Measurements from ENCODE around the gene TBL1XR1. TPM values are rescaled to one million over a fixed set of nuclear protein-coding genes. Genes with fewer than 3 reads are reported as not detected.
"Not testable (repeated sequence)": the region's sequence is repeated elsewhere in the genome, so short reads cannot be mapped to it uniquely, and the experiment has no call there.

Gene TBL1XR1
- total RNA-seq, 1 donor from 2014 or later = 102 TPM

DNA sequence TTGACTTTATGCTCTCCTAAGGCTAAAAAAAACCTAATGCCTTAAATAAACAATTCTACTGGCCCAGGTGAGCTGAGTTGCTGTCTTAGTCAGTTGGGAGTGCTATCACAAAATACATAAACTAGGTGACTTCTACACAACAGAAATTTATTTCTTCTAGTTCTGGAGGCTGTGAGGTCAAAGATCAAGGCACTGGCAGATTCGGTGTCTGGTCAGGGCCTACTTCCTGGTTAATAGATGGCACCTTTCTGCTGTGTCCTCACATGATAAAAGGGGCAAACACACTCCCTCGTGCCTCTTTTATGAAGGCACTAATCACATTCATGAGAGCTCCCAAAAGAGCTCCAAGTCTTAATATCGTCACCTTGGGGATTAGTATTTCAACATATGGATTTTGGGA, 11.5 kb upstream of the TBL1XR1 start:
- H3K27ac ChIP-seq (replicated peaks) = no peak overlapping the region
- TF ChIP-seq, protein P1, sequence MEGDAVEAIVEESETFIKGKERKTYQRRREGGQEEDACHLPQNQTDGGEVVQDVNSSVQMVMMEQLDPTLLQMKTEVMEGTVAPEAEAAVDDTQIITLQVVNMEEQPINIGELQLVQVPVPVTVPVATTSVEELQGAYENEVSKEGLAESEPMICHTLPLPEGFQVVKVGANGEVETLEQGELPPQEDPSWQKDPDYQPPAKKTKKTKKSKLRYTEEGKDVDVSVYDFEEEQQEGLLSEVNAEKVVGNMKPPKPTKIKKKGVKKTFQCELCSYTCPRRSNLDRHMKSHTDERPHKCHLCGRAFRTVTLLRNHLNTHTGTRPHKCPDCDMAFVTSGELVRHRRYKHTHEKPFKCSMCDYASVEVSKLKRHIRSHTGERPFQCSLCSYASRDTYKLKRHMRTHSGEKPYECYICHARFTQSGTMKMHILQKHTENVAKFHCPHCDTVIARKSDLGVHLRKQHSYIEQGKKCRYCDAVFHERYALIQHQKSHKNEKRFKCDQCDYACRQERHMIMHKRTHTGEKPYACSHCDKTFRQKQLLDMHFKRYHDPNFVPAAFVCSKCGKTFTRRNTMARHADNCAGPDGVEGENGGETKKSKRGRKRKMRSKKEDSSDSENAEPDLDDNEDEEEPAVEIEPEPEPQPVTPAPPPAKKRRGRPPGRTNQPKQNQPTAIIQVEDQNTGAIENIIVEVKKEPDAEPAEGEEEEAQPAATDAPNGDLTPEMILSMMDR (IDR thresholded peaks at IDR 0.05; ENCODE audit: borderline replicate concordance) = no peak

DNA sequence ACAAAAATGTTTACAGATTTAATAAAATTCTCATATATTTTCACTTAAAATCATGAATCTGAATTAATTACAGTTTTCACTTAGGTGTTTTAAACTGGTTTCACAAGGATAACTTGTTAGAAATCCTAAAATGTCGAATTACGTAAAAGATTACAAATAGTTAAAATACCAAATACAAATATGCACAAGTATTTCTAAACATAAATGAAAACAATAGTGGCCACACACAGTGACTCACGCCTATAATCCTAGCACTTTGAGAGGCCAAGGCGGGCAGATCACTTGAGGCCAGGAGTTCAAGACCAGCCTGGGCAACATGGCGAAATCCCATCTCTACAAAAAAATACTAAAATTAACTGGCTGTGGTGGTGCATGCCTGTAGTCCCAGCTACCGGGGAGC, 10.9 kb upstream of the TBL1XR1 start:
- H3K27ac ChIP-seq (replicated peaks) = no peak overlapping the region
- no peak for DNase-seq
- H3K27me3 ChIP-seq (ENCODE audit: low read depth) = no peaks in the 10 kb centered on the region
- no peaks in the 10 kb centered on the region for H3K4me1 ChIP-seq
- TF ChIP-seq, protein P1 (IDR thresholded peaks at IDR 0.05; ENCODE audit: borderline replicate concordance) = no peak
- intact Hi-C loops (cut with micrococcal nuclease) = no loop called here
- no peak overlapping the region for H3K4me3 ChIP-seq
- H3K36me3 ChIP-seq = no peaks in the 10 kb centered on the region
- H3K9me3 ChIP-seq (replicated peaks) = no peaks in the 10 kb centered on the region

More for the DNA sequence above, 11.5 kb upstream of the TBL1XR1 start:
- intact Hi-C loops (cut with micrococcal nuclease) = no loop called here
- DNase-seq = no peak
- no peaks in the 10 kb centered on the region for H3K4me1 ChIP-seq
- H3K36me3 ChIP-seq = no peaks in the 10 kb centered on the region
- no peaks in the 10 kb centered on the region for H3K9me3 ChIP-seq (replicated peaks)
- H3K4me3 ChIP-seq = no peak overlapping the region
- H3K27me3 ChIP-seq (ENCODE audit: low read depth) = no peaks in the 10 kb centered on the region

DNA sequence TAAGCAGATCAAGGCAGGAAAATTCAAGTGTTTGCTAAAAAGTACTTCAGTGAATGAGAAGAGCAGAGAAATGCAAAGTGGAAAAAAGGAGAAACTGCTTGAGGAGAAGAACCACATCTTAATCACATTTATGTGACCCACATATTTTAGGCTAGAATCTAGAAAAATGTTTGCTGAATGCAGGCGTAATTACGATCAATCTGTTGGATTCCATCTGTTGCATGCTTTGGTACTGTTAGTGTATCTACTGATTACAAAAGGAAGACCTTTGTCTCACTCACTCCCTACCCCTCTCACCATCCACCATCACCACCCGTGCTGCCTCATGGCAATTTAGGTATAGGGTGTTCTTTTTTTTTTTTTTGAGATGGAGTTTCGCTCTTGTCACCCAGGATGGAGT, 9.7 kb upstream of the TBL1XR1 start:
- TF ChIP-seq, protein P1 (IDR thresholded peaks at IDR 0.05; ENCODE audit: borderline replicate concordance) = no peak
- H3K27me3 ChIP-seq (ENCODE audit: low read depth) = no peaks in the 10 kb centered on the region
- intact Hi-C loops (cut with micrococcal nuclease) = no loop called here
- H3K9me3 ChIP-seq (replicated peaks) = no peaks in the 10 kb centered on the region
- H3K36me3 ChIP-seq = no peaks in the 10 kb centered on the region
- H3K4me1 ChIP-seq = peaks cover 3% of the 10 kb centered on the region
- DNase-seq = no peak
- H3K4me3 ChIP-seq = no peak overlapping the region
- H3K27ac ChIP-seq (replicated peaks) = no peak overlapping the region

DNA sequence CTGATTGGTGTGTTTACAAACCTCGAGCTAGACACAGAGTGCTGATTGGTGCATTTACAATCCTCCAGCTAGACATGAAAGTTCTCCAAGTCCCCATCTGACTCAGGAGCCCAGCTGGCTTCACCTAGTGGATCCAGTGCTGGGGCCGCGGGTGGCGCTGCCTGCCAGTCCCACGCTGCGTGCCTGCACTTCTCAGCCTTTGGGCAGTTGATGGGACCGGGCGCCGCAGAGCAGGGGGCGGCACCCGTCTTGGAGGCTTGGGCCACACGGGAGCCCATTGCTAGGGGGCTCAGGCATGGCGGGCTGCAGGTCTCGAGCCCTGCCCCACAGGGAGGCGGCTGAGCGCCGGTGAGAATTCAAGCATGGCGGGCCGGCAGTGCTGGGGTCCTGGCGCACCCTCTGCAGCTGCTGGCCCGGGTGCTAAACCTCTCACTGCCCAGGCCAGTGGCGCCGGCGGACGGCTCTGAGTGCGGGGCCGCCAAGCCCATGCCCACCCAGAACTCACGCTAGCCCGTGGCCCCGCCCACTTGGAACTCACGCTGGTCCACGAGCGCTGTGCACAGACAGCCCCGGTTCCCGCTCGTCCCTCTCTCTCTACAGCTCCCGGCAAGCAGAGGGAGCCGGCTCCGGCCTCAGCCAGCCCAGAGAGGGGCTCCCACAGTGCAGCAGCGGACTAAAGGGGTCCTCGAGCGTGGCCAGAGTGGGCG, 6.6 kb upstream of the TBL1XR1 start:
- Histone ChIP-seq H3K4me1 (peaks cover 10% of the 10 kb centered on the region), H3K36me3 (no peaks in the 10 kb centered on the region), H3K27ac (replicated peaks) (no peak overlapping the region), H3K9me3 (replicated peaks) (no peaks in the 10 kb centered on the region), H3K4me3 (no peak overlapping the region), H3K27me3 (ENCODE audit: low read depth) (no peaks in the 10 kb centered on the region)
- DNase-seq = no peak
- intact Hi-C loops (cut with micrococcal nuclease) = no loop called here
- TF ChIP-seq, protein P1 (IDR thresholded peaks at IDR 0.05; ENCODE audit: borderline replicate concordance) = no peak

DNA sequence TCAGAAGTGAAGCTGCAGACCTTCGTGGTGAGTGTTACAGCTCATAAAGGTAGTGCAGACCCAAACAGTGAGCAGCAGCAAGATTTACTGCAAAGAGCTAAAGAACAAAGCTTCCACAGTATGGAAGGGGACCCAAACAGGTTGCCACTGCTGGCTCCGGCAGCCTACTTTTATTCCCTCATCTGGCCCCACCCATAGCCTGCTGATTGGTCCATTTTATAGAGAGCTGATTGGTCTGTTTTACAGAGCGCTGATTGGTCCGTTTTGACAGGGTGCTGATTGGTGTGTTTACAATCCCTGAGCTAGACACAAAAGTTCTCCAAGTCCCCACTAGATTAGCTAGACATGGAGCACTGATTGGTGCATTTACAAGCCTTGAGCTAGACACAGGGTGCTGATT, 5.7 kb upstream of the TBL1XR1 start:
- H3K36me3 ChIP-seq; H3K4me3 ChIP-seq; intact Hi-C loops (cut with micrococcal nuclease); H3K27me3 ChIP-seq (ENCODE audit: low read depth); H3K9me3 ChIP-seq (replicated peaks); H3K27ac ChIP-seq (replicated peaks); DNase-seq: not testable (repeated sequence)
- H3K4me1 ChIP-seq = peaks cover 18% of the 10 kb centered on the region

- TF ChIP-seq, protein P1 (IDR thresholded peaks at IDR 0.05; ENCODE audit: borderline replicate concordance) = no peak
- Histone ChIP-seq H3K36me3 (no peaks in the 10 kb centered on the region), H3K9me3 (replicated peaks) (no peaks in the 10 kb centered on the region), H3K27me3 (ENCODE audit: low read depth) (no peaks in the 10 kb centered on the region), H3K4me1 (peaks cover 22% of the 10 kb centered on the region), H3K4me3 (no peak overlapping the region), H3K27ac (replicated peaks) (no peak overlapping the region)
- intact Hi-C loops (cut with micrococcal nuclease) = no loop called here
- no peak for DNase-seq
These were observed 4.6 kb upstream of the TBL1XR1 start for GRCh38 chr3:177201700-177202397.

All from left ventricle myocardium inferior (tissue), 1 donor.